HG03103 (cell line): ENCODE data around the gene PABPC1L2B.
"Not testable (repeated sequence)": the region's sequence is repeated elsewhere in the genome, so short reads cannot be mapped to it uniquely, and the experiment has no call there.

Experiments
- ATAC-seq: cut with Tn5 transposase; IDR thresholded peaks from one replicate; pipeline ENCODE4 v1.9.1; 2021; ENCODE audit warnings: low read depth; ENCODE audit not compliant: unreplicated experiment

The PABPC1L2B gene

DNA sequence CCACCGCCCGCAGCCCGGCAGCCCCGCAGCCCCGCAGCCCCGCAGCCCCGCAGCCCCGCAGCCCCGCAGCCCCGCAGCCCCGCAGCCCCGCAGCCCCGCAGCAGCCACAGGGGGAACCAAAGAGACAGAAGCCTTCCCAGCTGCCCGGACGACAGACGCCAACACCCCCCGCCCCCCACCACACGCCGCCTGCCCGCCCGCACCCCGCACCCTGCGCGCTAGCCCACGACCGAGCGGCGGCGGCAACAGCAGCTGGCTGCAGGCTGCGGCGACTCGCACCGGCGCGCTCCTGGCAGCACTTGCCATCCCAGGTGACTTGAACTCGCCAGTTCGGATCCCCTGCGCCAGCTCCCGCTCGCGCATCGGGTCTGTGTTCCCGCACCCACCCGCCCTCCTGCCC is at the start of gene PABPC1L2B:
Gene PABPC1L2B, plus strand, starts transcription at position 207 of the 400 bp plus-strand sequence. CDS start 704 bp downstream, outside the sequence.
- not testable (repeated sequence) for ATAC-seq

GRCh38 chrX:72959971-72960370 is 42.8 kb upstream of the PABPC1L2B start:
- not testable (repeated sequence) for ATAC-seq

- not testable (repeated sequence) for ATAC-seq
These were observed 30.9 kb upstream of the PABPC1L2B start for GRCh38 chrX:72971859-72972258.

DNA sequence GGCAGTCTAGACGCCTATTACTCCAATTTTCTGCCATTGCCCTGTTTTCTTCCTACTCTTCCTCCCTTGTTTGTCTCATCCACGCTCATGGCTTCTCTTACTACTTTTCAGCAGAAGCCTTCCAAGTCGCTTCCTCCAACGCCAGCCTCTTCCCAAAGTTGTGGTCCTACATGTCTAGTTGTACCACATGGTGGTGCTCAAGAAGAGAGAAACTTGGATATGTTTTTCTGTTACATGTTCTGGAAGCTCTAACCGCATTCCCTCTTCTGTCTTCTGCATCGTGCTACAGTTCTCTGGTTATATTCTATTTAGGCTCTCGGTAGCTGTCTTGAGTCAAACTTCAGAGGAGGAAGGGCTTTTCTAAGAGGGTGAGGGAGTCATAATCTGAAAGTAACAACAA is 27.9 kb upstream of the PABPC1L2B start:
- not testable (repeated sequence) for ATAC-seq

GRCh38 chrX:72980894-72981469 is 21.8 kb upstream of the PABPC1L2B start:
- ATAC-seq, result not testable (repeated sequence)

GRCh38 chrX:73004032-73004431 is 1.3 kb downstream of the PABPC1L2B start:
- not testable (repeated sequence) for ATAC-seq

DNA sequence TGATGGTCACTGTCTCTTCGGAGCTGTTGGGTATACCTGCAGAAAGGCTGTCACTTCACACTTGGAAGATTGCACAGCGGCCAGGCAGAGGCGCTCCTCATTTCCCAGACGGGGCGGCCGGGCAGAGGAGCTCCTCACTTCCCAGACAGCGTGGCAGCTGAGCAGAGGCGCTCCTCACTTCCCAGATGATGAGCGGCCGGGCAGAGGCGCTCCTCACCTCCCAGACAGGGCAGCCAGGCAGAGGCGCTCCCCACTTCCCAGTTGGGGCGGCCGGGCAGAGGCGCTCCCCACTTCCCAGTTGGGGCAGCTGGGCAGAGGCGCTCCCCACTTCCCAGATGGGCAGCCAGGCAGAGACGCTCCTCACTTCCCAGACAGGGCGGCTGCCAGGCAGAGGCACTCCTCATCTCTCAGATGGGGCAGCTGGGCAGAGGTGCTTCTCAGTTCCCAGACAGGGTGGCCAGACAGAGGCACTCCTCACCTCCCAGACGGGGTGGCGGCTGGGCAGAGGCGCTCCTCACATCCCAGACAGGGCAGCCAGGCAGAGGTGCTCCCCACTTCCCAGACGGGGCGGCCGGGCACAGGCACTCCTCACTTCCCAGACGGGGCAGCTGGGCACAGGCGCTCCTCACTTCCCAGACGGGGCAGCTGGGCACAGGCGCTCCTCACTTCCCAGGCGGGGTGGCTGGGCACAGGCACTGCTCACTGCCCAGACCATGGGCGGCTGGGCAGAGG is 18.8 kb downstream of the PABPC1L2B start:
- ATAC-seq, result no peak

- ATAC-seq, result not testable (repeated sequence)
These were observed 19.3 kb downstream of the PABPC1L2B start for GRCh38 chrX:73022093-73022445.

- ATAC-seq, result no peak
These were observed 26.1 kb downstream of the PABPC1L2B start for GRCh38 chrX:73028876-73029275.
